Fibroblast of skin of left biceps (primary cell): ENCODE measurements around the gene ZNF672.

Experiments used
- DNase-seq, 2 experiments: peaks; one replicate each; pipeline ENCODE4 v3.0.0-alpha.2; 2013; ENCODE audit warnings: low read depth in 2 of 2

ZNF672 gene

DNA sequence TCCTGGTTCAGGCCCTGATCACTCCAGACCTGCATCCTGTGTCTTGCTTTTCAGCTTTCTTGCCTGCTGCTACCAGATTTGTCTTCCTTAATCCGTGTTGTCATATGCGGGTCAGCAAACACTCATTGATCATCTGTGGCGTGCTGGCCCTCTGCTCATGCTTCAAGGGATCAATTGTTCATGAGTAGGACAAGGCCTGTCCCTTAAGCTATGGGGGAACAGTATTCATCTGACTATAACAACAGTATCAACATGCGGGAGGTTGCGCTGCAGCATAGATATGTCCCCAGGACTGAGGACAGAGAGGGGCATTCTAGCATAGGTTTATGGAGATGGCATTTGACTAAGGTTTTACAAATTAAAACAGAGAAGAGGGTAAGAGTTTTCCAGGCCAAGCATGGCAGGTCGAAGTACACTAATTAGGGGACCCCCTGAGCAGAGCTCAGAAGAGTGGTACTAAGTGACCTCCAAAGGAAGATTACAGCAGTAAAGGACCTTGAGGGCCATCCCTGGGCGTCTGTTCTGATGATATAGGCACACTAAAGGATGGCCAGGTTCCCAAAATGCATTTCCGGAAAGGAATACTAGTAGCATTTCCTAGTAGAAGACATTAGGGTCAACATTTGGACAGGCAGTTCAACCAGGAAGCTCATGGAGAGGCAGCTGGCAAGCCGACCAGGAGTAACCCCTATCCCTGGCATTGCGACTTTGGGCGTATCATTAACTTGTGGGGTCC is 811 bp upstream of the ZNF672 start:
- no peak for DNase-seq

- no peak for DNase-seq
Observed at GRCh38 chr1:248838357-248839167, 538 bp downstream of the ZNF672 start.

- no peak for DNase-seq
Observed at GRCh38 chr1:248839168-248839555, 1.1 kb downstream of the ZNF672 start.

- no peak for DNase-seq
Observed at GRCh38 chr1:248840946-248841345, 2.9 kb downstream of the ZNF672 start.

DNA sequence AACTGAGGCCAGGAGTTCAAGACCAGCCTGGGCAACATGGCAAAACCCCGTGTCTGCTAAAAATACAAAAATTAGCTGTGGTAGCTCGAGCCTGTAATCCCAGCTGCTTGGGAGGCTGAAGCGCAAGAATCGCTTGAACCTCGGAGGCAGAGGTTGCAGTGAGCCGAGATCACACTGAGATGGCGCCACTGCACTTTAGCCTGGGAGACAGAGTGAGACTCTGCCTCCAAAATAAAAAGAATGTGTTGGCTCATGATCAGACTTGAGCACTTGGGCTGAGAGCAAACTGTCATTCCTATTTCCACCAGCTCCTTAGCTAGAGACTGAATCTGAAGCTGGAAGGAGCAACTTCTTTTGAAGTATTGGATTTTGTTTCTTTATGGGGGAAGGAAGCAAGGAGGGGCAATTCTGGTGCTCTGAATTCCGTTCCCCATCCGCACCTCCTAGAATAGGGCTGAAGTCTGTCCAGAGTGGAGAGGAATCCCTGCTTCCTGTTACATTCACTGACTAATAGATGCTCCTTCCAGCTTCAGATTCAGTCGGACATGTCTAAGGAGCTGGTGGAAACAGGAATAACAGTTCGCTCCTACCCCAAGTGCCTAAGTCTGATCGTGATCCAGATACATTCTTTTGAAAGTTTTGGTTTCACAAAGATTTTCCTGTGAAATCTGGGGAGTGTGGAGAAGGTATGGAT is 3.8 kb downstream of the ZNF672 start:
- no peak for DNase-seq

DNA sequence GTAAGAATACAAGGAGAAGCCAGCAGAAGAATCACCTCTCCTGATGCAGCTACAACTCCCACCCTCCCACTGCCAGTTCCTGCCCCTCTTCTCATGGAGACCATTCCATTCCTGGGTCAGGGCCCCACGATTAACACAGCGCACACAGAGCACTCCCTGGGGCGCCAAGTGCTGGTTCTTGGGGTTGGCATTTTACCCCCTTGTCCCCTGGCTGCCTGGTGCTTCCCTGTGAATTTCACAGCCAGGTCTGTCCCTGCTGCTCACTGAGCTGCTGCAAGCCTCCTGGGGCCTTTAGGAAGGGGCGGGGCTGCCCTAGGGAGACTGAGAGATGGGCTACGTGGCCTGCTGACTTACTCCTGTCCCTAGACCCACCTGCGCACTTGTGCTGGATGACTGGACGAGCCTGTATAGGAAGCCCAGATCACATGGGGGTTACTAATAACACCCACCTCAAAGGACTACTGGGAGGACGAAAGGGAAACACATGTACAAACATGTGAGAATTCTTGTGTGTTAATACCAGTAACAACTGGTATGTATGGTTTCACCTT is 4.8 kb downstream of the ZNF672 start:
- no peak for DNase-seq

- DNase-seq = no peak
Observed at GRCh38 chr1:248843687-248844086, 5.7 kb downstream of the ZNF672 start.

GRCh38 chr1:248844526-248844925 is 6.5 kb downstream of the ZNF672 start:
- DNase-seq = no peak

DNA sequence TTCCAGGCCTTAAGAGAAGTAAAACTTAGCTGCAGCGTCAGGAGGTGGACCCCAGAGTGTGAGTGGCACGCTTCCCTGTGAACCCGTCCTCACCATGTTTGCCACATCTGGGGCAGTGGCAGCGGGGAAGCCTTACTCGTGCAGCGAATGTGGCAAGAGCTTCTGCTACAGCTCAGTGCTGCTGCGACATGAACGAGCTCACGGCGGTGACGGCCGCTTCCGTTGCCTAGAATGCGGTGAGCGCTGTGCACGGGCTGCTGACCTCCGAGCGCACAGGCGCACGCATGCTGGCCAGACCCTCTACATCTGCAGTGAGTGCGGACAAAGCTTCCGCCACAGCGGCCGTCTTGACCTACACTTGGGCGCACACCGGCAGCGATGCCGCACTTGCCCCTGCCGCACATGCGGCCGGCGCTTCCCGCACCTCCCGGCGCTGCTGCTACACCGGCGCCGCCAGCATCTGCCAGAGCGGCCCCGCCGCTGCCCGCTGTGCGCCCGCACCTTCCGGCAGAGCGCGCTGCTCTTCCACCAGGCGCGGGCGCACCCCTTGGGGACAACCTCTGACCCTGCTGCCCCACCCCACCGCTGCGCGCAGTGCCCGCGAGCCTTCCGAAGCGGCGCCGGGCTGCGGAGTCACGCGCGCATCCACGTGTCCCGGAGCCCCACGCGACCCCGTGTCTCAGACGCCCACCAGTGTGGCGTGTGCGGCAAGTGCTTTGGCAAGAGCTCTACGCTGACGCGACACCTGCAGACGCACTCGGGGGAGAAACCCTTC is 9.3 kb downstream of the ZNF672 start:
- DNase-seq = no peak

- no peak for DNase-seq
Observed at GRCh38 chr1:248847956-248848561, 10.0 kb downstream of the ZNF672 start.

GRCh38 chr1:248848602-248849001 is 10.6 kb downstream of the ZNF672 start:
- no peak for DNase-seq

DNA sequence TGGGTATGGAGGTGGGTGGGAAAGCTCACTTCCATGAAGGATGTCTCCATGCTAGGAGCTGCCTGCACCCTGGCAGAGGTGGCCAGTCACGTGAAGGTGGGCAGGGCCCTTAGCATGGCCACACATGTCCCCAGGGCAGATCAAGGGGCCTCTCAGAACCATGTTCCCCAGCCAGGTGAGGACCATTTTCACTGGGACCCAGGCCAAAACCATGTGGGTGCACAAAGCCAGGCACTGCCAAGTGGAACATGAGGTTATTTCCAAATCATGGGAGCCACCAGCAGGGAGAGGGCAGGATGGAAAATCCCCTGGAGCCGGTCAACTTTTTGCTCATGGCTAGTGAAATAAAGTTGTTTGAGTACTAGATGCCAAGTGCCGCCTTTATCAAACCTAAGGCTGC is 11.1 kb downstream of the ZNF672 start:
- no peak for DNase-seq

DNA sequence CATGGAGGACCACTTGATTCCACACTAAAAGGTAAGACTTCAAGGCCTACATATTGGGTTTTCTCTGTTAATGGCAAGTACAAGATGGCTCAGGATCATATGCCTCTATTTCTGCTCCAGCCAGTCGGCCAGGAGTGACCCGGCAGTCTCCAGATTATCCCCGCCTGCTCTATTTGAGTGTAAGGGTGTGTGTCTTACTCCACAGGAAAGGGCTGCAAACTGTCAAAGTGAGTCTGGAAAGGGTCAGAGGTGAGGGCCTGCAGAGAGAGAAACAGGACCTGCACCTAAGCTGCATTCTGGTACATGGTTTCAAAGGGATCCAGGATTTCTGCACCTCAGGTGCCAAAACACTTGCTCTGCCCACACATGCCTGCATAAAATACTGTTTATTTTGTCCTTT is 11.6 kb downstream of the ZNF672 start:
- no peak for DNase-seq

DNA sequence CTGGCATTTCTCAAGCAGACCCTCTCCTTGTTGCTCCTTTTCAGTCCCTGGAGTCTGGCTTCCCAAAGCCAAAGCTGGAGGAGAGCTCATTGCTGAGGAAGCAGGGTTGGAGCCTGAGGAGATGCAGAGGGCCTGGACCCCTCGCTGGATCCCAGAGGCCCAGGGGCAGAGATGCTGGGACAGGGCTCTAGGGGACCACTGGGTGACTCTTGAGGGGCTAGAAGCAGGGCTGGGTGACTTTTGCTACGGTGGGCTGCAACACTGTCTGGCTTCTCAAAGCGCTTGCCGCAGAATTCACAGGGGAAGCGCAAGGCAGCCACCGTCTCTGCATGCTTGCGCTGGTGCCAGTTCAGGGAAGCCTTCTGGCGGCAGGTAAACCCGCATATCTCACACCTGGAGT is 12.1 kb downstream of the ZNF672 start:
- DNase-seq = no peak

- no peak for DNase-seq
Observed at GRCh38 chr1:248850536-248851251, 12.7 kb downstream of the ZNF672 start.

DNA sequence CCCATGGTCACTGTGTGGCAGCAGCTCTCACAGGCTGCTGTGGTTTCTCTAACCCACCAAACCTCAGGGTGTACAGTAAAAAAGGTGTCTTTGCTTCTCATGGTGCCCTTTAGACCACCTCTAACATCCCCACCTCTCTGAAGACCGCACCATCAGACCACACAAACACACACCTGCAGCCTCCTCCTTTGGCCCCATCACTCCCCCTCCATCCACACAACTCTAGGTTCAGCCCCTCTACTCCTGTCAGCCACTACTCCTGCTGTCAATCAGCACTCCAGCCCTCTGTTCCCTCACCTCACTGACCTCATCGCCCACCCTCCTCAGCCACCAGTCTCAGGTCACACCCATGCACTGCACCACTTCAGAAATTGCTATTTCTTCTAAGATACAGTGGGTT is 13.4 kb downstream of the ZNF672 start:
- DNase-seq = no peak

DNA sequence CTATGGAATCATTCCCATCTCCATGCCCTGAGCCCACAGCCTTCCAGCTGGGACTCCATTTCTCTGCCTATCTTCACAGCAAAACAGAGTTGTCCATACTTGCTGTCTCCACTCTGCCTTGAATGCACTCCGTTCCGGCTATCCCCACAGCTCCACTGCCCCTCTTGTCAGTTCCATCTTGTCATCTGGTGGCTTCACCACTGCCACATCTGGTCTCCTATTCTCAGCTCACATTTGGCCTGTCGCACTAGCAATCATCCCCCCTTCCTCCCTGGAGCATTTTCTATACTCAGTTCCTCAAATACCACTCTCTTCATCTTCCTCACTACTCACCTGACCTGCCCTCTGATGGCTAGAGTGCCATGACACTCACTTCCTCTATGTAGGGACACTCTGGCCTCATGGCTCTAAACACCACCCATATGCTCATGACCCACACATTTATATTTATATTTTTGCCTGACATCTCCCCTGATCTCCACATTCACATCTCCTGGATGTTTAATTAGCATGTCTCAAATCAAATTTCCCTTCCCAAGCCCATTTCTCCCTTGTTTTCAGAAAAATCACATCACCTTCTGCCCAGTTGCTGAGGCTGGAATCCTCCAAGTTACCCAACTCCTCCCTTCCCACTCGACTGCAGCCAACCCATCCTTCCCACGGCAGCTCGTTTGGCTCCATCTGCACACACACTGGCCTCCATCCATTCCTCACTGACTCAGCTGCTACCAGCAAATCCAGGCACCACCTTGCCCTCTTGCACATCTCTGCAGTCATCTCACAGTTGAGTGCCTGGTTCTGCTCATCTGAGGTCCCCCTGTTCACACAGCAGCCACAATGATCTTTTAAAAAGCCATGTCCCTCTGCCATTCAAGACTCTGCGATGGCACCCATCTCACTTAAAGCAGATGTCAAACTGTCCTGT is 14.7 kb downstream of the ZNF672 start:
- no peak for DNase-seq

GRCh38 chr1:248853663-248854375 is 15.8 kb downstream of the ZNF672 start:
- DNase-seq = no peak

DNA sequence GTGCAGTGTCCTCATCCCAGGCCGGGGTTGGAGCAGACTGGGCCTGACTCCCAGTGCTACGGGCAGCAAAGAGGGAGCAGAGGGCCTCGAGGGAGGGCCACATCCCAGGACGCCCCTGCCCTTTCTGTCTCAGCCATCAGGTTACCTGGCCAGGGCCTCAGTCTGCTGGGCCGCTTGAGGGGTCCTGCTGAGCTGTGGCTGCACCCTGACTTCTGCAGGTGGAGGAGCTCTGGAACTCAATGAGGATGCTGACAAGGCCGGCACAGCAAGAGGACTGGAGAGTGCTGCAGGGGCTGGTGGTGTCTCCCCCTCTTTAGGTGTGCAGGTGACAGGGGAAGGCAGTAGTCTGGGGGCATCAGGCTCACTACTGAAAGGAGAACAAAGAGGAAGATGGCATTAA is 17.6 kb downstream of the ZNF672 start:
- DNase-seq = no peak
